GM18907 (cell line): Measurements from ENCODE around the gene RBM12.

Source experiments
- ATAC-seq: cut with Tn5 transposase; IDR thresholded peaks from one replicate; pipeline ENCODE4 v1.9.1; 2021; ENCODE audit warnings: mild to moderate bottlenecking, moderate library complexity; ENCODE audit not compliant: unreplicated experiment

Gene RBM12

GRCh38 chr20:35660122-35660937 is 4.4 kb downstream of the RBM12 start:
- ATAC-seq = no peak

- ATAC-seq = no peak
These were observed 7.4 kb downstream of the RBM12 start for GRCh38 chr20:35657271-35657670.

DNA sequence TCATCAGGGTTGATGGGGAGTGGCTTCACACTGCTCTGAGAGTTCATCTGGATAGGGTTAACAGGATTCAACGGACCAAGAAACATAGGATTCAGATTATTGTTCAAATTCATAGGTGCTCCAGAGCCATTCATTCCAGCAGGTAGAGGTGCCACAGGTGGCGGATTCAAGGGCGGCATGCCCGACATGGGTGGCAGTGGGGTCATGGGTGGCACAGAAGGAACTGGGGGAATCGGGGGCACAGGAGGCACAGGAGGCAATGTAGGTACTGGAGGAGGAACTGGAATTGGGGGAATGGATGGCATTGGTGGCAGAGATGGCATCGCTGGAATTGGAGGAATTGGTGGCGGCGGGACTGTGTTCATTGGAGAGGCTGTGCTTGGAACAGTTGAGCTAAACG is 10.3 kb downstream of the RBM12 start:
- no peak for ATAC-seq

DNA sequence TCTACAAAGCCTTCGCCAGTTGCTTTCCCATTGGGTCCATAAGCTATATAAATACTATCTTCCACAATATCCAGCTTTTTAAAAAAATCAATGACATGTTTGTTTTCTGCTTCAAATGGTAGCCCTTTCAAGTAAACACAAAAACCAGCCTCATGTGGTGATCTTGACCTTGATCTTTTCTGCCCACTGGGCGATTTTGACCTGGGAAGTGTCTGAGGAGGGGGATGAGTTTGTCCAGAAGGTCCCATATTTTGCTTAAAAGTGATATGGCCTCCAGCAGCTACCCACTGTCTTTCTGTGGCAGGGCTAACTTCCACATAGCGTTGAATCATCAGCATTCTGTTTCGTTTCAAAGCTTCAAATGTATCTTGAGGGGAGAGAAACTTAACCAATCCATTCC is 10.8 kb downstream of the RBM12 start:
- ATAC-seq = no peak

GRCh38 chr20:35653430-35653734 is 11.3 kb downstream of the RBM12 start:
- no peak for ATAC-seq

DNA sequence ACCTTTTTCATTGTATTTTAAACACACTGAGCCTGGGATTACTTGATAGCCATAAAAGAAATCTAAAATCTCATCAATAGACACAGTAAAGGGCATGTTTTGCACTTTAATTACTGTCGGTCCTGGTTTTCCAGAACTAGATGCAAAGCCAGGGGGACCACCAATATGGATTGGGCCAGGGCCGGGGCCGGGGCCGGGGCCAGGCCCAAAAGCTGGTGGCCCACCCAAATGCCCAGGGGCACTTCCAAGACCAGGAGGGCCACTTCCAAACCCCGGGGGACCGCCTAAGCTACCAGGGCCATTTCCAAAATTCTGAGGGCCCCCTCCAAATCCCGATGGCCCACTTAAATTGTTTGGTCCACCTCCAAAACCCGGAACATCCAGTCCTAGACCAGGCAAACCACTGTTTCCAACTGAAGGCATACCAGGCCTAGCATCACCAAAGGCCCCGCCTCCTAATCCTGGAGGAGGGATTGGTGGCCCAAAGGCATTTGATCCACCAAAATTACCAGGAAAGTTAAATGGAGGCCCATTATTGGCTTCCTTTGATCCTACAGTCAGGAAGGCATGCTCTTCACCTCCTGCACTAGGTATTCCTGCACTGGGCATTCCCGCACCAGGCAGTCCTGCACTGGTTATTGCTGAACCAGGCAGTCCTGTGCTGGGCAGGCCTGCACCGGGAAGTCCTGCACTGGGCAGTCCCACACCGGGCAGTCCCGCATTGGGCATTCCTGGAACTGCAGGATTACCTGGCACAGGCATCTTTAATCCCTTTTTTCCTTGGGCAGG is 11.9 kb downstream of the RBM12 start:
- no peak for ATAC-seq

GRCh38 chr20:35651958-35652357 is 12.7 kb downstream of the RBM12 start:
- no peak for ATAC-seq

GRCh38 chr20:35650632-35651031 is 14.1 kb downstream of the RBM12 start:
- no peak for ATAC-seq

DNA sequence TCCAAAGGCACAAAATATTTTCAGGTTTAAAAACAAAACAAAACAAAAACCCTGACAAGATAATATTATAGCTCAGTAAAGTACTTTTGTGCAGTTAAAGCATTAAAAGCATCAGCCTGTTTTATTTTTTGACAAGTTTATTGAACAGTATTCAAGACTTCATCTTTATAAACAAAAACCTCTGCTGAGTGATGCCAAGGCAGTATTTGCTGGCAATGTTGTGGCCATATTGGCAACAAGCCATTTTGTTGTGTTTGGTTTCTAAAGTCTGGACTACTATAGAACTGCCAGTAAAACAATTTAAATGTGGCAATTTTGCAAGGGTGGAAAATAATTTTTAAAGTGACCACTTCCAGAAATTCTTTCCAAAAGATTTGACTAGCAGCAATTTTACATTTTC is 15.9 kb downstream of the RBM12 start:
- no peak for ATAC-seq

DNA sequence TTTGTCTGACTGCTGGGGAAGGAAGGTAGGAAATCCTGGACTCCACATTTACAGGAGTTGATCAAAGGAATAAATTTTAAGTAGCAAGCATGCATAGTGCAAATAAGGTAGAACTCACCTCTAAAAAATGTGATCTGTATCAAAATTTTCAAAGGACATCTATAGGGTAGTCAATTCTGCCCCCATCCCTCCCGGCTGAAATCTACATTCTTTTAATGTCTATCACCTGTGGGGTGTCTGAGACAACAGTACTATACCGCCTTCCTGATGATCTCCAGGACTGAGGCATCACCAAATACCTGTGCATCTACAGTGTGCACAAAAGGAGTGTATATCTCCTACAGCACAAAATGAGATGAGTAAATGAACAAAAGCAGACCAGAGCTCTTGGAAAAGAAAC is 19.9 kb downstream of the RBM12 start:
- ATAC-seq = no peak

DNA sequence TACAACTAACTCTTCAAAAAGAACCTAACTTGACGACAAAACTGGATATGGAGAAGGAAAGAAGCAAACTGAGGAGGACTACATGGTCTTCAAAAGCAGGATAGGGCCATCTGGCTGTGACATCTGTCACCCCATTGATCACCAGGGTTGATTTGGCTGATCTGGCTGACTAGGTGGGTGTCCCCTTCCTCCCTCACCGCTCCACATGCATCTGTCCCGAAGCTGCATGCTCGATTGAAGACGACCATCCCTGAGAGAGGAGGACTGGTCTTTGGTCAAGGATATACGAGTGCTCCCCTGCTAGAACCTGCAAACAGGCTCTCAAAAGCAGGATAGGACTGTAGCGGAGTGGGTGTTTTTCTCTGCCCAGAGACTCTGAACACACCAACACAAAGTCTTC is 21.7 kb downstream of the RBM12 start:
- ATAC-seq = no peak

GRCh38 chr20:35641743-35642142 is 23.0 kb downstream of the RBM12 start:
- ATAC-seq = no peak

DNA sequence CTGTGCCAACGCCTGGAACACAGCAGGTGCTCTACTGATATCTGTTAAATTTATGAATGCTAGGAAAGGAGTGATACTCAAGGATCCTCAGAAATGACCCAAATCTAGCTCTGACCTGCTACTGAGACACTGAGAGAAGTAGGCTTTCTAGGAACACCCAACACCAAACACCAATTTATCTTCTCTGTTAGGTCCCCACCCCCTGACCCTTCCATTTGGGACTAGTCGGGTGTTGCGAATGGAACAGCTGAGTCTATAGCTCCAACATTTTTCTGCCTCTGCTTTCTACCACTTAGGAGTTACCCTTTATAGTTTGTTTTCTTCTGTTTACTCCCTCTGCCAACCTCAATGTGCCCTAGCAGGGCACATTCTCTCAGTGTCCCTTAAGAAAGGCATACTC is 24.0 kb downstream of the RBM12 start:
- no peak for ATAC-seq

DNA sequence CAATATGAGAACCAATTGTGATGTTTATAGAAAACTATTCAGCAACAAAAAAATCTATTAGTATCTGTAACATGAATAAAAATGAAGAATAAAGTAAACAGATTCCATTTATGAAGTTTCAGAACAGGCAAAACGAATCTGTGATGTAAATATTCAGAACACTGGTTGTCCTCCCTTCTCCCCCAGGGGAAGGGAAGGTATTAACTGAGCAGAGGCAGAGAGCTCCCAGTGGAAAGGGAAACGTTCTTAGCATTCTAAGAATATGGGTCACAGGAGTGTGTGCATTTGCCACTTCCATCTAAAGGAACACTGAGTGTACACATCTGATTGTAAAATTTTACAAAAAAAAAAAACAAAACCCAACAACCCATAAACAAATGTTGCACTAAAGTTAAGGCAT is 25.9 kb downstream of the RBM12 start:
- ATAC-seq = no peak

GRCh38 chr20:35637276-35637675 is 27.4 kb downstream of the RBM12 start:
- no peak for ATAC-seq

DNA sequence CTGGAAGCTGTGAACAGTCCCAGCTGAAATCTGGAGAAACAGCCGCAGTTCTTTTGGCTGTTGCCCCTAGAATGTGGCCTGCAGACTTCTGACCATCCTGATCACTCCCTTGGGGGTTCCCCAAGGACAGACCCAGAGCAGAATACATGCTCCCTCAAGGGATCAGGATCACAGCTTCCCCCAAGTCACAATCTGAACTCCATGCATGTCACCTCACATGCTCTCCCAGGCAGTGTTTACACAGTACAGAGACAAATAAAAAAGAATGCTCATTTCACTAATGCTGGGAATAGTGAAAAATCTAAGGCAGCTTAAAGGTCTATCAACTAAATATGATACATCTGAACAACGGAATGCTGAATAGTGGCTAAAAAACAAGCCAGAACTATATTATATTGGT is 28.6 kb downstream of the RBM12 start:
- no peak for ATAC-seq

DNA sequence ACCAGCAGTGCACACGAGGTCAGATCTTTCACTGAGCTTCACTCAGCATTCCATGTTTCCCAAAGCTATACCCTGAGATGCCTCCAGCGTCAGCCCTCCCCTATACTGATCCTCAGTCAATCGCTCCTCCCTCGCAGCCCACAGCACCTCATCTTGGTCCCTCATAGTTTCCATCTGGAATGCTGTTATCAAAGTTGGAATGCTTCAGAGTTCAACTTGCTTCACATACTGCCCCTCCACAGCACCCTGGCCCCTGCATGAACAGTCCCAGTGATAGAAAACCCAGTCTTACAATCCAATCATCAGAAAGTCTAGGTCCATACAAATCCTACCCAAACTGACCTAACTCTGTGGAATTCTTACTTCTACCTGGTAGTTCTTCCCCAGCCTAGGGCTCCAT is 29.0 kb downstream of the RBM12 start:
- ATAC-seq = no peak

GRCh38 chr20:35632539-35633115 is 32.1 kb downstream of the RBM12 start:
- ATAC-seq = no peak

DNA sequence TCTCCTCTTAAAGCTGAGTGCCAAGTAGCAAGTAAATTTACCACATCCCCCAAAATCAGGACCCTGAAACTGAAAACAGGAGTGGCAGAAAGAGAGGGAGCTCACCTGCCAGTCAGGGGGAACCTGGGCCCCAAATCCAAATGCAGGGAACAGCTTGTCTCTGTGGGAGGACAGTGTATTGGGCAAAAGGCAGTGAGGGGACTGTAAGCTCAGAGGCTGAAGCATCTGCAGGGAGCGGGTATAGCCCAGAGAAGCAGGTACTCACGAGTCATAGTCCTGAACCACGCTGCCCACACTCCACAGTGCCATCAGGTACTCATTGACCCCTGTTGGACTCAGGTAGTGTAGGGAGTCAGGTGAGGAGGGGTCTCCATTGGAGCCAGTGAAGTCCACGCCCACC is 34.1 kb downstream of the RBM12 start:
- ATAC-seq = no peak

- ATAC-seq = no peak
These were observed 35.1 kb downstream of the RBM12 start for GRCh38 chr20:35629427-35630145.

- ATAC-seq = no peak
These were observed 37.6 kb downstream of the RBM12 start for GRCh38 chr20:35627121-35627520.
